ENCODE data around the gene PLSCR5.

The PLSCR5 gene

DNA sequence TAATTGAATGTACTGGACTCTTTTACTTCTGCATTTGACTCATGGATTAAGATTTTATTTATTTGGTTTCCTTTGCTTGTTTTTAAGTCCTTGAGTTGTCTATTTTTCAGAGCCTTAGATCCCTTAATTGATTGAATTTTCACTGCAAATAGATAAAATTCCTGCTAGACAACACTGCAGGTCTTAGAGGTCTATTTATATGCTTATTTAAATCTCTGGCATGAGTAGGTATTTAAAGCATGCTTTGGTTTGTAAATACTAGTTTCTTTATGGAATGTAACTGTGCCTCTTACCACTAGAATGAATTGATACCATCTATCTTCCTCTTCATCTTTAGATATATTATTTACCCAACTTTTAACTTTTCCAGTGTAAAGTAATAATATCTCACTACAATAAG, 20.0 kb downstream of the PLSCR5 start:
- DNase-seq (ENCODE audit: low read depth), result no peak

DNA sequence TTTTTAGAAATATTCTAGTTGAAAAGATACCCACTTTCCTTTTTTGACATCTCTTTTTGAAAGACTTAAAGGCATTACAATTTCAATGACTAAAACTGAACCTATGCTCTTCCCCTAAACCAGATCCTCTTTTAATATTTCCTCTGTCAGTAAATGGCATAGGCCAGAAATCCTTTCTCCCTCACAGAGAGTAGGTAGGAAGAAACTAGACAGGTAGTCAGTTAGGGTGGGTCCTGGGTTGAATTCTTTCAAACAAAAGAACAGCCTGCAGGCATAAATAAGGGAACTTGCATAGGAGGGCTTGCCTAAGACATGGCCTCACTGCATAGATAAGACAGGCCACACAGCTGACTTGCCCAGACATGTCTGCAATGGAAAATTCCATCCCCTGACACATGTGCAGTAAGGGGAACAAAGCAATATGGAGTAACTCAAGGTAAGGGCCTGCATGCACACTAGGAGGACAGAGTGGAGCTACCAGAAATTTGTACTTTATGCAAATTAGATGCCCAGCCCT, 23.1 kb downstream of the PLSCR5 start:
- DNase-seq (ENCODE audit: low read depth), result no peak

DNA sequence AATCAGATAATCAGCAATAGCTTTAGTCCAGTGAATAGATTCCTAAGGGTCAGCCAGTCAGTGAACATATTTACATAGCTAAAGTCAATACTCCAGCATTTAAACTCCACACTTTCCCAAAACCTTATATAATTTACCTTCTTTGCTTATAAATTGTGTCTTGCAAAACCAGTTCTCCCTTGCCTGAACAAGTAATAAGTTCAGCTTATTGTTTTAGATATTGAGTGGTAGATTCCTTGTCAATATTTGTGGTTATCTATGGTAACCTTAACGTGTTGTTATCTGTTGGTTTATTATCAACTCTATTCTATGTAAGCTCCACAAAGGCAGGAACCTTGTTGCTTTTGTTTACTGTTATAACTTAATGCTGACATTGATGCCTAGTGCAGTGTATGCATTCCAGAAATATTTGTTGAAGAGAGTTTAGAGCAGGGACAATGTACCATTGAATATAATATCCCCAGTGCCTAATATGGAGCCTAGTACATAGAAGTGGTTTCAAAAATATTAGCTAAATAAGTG, 24.0 kb downstream of the PLSCR5 start:
- no peak for DNase-seq (ENCODE audit: low read depth)

DNA sequence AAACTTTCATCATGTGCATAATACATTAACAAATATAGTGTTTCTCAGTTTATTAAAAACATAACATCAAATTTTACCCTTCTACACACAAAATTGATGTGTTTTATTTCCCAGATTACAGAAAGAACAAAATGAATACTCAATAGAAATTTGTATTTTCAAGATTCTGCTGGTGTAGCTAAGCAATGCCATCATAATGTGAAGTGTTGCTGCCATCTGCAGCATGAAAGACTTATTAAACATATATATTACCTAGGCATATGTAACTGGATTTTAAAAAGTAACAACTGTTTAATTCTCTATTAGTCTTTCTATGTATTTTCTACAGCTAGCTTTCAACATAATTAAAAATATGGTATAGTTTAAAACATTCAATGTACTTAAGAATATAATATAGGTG, 27.5 kb downstream of the PLSCR5 start:
- DNase-seq (ENCODE audit: low read depth), result no peak

DNA sequence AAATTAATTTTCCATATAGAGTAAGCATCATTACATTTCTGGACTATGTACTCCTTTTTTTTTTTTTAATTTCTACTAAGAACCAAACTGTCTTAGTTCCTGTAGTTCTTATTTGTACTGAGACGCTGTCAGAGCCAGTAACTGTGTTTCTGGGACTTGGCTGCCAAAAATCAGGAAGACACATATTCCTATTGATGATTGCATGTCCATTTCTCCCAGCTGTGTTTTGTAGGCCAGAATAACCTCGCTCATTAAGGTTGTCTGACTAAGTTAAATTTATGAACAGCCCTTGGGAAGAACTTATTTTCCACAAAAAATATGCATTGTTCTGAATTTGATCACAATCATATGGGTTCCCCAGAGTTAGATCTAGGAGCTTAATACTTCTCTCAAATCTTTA, 29.5 kb downstream of the PLSCR5 start:
- no peak for DNase-seq (ENCODE audit: low read depth)

DNA sequence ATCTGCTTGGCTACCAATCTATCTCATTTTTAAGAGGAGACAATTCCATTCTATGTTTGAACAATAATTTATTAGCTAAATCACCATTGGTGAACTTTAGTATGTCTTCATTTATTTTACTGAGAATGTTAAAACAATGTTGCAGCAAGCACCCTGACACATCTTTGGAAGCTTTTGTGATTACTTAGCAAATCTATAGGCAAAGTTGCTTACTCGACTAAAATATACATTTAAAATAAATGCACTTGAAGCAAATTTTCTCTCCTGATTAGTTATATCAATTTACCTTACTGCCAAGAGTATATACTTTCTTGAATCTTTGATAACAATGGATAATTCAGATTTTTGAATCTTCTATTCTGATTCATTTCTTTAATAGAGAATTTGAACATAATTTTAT, 31.0 kb downstream of the PLSCR5 start:
- DNase-seq (ENCODE audit: low read depth), result no peak

DNA sequence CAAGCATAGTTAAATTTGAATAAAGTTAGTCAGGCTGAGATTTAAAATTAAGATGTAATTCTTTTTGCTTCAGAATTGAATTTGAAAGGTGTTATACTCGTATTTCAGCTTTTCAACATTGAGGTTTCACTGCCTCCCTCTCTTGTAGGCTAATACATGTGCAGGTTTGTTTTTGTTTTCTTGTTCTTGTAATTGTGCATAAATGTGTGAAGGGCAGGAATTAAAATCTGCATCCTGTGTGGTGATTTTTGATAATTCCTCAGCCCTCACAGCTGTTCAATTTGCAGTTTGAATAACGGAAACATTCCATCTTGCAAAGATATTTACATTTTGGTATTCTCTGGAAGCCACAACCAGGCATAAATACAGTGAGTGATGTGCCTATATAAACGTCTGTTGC, 35.8 kb downstream of the PLSCR5 start:
- DNase-seq (ENCODE audit: low read depth), result no peak

DNA sequence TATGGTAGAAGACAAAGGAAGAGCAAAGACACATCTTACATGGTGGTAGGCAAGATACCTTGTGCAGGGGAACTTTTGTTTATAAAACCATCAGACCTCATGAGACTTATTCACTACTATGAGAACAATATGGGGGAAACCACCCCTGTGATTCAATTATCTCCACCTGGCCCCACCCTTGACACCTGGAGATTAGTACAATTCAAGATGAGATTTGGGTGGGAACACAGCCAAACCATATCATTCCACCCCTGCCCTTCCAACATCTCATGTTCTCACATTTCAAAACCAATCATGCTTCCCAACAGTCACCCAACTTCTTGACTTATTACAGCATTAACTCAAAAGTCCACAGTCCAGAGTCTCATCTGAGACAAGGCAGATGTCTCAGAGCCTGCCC, 39.0 kb downstream of the PLSCR5 start:
- DNase-seq (ENCODE audit: low read depth), result no peak

DNA sequence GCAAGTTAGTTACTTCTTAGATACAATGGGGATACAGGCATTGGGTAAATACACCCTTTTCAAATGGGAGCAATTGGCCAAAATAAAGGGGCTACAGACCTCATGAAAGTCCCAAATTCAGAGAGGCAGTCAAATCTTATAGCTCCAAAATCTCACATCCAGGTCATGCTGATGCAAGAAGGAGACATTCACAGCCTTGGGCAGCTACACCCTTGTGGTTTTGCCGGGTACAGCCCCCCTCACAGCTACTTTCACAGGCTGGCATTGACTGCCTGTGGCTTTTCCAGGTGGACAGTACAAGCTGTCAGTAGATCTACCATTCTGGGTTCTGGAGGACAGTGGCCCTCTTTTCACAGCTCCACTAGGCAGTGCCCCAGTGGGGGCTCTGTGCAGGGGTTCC, 43.3 kb downstream of the PLSCR5 start:
- DNase-seq (ENCODE audit: low read depth), result no peak

DNA sequence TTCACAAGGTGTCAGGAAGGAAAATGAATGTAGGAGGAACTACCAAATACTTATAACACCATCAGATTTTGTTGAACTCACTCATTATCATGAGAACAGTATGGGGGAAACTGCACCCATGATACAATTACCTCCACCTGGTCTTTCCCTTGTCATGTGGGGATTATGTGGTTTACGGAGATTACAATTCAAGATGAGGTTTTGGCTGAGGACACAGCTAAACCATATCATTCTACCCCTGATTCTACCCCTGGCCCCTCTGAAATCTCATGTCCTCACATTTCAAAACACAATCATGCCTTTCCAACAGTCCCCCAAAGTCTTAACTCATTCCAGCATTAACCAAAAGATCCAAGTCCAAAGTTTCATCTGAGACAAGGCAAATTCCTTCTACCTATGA, 43.7 kb downstream of the PLSCR5 start:
- DNase-seq (ENCODE audit: low read depth), result no peak

DNA sequence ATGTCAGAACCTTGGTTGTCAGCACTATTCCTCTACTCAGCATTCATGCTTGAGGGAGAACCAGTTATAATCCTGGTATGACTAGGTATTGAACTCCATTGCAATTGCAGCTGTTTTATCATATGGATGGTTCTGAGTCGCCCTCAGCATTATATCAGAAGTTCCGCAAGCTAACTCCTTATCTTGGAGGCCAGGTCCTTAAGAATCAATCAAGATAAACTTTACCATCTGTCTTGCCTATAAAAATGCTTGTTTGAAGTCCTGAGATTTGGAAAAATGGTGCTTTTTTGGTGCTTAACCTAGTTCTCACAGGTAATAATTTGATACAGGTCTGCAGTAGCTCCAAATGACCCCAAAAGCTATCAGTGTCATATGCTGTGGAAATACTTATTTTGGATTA, 44.5 kb downstream of the PLSCR5 start:
- DNase-seq (ENCODE audit: low read depth), result no peak

DNA sequence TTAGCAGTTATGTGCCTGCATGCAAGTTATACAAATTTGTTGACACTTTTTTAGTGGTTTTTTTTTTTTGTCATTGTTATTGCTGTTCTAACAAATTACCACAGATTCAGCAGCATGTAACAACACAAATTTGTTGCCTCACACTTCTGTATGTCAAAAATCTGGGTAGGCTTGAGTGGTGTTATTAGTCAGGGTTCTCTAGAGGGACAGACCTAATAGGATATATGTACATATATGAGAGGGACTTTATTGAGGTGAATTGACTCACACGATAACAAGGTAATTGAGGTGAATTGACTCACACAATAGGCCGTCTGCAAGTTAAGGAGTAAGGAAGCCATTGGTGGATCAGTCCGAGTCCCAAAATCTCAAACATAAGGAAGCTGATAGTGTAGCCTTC, 45.8 kb downstream of the PLSCR5 start:
- DNase-seq (ENCODE audit: low read depth), result no peak

DNA sequence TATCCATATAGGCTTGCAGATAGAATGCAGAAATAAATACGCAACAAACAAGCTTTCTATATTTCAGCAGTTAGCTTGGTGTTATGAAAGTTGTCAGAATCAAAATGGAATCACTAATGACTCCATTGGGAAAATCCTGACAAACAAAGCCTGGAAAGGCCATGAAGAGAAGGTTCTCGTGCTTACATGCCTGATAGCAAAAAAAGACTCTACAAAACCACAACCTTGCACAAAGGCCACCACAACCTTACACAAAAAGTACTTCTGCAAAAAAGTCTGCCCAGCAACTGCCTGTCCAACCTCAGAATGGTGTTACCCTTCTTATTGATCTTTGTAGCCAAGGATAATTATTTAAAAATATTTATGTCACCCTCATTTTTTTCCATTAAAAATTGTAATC, 46.4 kb downstream of the PLSCR5 start:
- DNase-seq (ENCODE audit: low read depth), result no peak

DNA sequence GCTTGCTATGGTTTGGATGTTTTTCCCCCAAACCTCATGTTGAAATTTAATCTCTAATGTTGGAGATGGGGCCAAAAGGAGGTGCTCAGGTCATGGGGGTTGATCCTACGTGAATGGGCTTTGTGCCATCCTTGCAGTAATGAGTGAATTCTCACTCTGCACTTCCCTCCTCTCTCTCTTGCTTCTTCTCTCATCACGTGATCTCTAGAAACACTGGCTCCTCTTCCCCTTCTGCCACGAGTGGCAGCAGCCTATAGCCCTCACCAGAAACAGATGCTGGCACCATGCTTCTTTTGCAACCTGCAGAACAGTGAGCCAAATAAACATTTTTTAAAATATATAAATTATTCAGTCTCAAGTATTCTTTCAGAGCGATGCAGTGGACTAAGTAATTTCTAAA, 47.4 kb downstream of the PLSCR5 start:
- DNase-seq (ENCODE audit: low read depth), result no peak

DNA sequence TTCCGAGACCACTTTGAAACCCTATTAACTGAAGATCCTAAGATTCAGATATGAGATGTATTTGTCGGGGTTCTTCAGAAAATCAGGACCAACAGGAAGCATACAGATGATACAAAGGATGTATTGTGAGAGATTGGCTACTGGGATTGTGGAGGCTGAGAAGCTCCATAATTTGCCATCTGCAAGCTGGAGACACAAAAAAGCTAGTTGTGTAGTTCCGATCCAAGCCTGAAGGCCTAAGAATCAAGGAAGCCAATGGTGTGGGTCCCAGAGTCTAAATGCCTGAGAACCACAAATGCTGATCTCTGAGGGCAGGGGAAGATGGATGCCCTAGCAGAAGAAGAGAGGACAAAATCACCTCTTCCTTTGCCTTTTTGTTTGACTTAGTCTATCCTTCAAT, 49.8 kb downstream of the PLSCR5 start:
- DNase-seq (ENCODE audit: low read depth), result no peak

DNA sequence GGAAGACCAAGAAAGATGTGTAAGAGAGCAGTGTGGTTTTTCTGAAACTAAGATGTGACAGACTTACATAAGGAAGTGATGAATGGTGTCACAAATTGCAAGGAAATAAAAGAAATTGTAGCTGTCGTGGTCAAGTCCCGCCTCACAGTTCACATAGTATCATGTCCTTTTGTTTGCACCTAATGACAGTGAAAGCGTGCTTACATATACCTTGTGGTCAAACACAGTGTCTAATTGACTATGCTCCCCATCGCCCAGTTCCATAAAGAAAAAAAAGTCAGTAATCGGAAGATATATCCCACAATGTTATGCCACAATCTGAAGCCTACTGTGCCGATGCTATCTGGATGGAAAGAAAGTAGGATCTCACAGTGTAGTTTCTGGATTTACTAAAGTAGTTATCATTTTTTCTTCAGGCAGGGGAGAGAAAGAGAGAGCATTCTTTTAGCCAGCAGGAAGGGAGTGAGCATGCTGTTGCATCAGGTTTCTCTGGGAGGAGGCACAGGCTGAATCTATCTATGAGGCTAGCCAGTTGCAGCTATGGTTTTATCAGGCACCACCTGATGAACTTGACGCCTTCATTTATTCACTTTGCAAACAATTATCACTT, 50.9 kb downstream of the PLSCR5 start:
- no peak for DNase-seq (ENCODE audit: low read depth)

DNA sequence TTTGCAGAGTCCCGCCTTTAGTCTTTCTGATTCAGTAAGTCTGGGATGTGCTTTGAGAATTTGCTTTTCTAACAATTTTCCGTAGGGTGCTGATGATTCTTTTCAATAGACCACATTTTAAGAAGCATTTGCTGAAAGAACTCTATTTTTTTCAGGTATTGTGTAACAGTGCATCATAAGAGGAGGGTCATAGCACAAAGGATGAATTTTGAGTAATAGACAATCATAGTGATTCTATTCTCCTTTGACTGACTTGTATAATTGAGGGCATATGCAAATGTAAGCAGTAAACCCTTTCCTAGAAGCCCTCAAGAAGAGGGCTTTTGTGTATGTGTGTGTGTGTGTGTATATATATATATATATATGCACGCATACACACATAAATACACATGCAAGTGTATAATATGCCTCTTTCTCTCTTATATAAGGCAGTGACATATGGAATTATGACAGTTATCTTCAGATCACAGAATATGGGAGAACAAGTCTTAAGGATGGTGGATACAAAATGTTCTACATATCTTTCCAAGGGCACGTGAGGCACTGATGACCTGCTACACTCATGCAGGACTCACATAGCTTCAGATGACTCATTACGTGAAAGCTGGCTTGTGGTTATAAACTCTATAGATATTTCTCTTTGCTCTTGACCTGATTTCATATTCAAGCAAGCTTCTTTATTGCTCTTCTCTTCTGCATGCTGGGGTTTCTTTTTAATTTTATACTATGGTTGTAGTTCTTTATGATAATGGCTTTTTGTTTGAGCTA, 54.2 kb downstream of the PLSCR5 start:
- DNase-seq (ENCODE audit: low read depth), result no peak

DNA sequence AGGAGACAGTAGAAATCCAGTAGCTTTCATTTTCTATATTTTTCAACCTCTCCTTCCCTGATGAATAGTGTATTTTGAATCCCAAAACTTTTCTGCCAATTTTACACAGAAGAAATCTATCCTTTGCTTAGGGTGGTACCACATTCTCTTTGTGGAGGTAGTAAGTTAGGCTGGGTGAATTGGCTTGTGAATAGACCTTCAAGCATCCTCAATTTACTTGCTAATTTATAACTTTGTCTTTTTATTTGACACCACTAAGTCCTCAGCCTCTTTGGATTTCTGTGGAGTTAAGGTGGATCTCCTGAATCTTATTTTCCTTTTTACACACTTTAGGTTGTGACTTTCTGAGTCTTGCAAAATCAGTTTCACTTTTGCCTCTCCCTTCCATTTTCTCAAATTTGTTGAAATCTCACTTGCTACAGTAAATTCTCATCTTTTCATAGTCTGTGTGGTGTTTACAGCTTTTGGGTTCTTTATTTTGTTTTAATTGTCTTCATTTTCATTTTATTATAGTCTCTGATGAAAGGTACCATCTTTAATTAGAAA, 55.0 kb downstream of the PLSCR5 start:
- no peak for DNase-seq (ENCODE audit: low read depth)

DNA sequence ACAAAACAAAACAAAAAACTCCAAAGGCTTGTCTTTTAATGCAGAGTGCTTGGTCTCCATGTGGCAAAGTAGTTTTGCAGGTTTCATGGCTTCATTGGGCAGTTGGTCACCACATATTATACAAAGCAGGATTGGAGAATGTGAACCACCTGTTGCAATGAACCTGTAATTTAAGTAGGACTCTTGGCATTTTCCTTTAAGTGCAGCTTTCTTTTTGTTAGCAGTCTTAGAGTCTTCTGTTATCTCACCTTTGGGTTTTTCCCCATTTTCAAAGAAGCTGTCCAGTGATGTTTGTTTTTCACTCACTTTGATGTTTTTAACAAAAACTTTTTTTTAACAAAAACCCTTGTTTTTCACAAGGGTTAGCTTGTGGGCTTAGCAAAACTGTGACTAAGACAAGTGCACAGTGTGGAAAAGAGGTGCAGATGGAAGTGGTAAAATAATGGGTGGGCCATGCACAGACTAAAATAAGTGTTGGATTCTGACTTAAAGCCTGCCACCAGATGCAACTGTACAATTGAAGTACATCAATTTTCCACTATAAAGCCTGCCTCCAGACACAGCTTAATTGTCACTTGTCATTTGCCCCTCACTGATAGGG, 57.8 kb downstream of the PLSCR5 start:
- no peak for DNase-seq (ENCODE audit: low read depth)

DNA sequence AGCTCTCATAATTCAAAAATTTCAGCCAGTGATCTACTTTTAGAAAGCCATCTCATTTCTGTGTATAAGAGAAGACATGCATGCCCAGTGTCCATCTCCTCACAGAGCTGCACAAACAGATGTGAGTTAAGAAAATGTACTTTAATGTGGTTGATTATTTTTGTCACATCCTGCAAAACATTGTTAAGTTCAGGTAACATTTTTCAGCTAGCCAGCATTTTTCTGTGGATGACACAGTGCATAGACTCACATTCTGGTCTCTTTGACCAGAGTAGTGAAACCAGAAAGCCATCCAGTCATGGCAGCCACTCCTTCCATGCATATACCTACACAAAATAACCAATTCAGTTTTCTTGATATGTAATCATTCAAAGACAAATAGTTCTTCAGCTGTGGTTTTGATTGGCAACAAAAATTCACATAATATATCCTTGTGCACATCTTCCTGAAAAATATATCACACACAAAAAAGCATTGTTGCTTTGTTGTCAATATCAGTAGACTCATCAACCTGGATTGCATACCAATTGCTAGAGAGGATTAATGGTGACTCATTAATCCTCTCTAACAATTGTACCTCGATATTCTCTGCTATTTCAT, 58.7 kb downstream of the PLSCR5 start:
- no peak for DNase-seq (ENCODE audit: low read depth)

DNA sequence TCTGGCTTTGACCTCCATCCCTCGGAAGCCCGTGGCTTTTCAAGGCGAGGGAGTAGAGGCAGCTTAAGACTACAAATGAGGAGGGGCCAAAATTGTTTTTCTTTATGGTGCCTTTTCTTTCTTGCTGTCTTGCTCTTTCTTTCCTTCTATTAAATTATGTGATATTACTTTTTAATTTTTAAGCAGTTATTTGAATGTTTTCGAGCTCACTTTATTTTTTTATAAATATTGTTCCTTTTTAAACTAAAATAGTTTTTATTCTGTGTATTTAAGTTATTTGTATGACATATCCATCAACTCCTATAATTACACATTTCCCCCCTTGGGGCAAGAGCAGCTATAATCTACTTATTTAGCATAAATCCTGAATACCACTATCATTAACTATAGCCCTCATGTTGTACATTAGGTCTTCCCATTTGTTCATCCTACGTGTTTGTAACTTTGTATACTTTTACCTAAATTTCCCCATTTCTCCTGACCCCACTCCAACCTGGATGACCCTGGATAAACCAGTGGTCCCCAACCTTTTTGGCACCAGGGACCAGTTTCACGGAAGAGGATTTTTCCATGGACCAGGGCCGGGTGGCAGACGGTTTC, 60.1 kb downstream of the PLSCR5 start:
- DNase-seq (ENCODE audit: low read depth), result no peak
